ENCODE results near the gene DRAXIN. TPM values are rescaled to one million over a fixed set of nuclear protein-coding genes. Genes with fewer than 3 reads are reported as not detected.

The DRAXIN gene
- polyA plus RNA-seq, 1 of the 3 experiments (the other 2 are of a cell fraction), result 0.97 TPM

GRCh38 chr1:11684070-11684469 is 7.4 kb upstream of the DRAXIN start (continued):
- TF ChIP-seq EP300 (IDR thresholded peaks at IDR 0.05; ENCODE audit: borderline replicate concordance in 1 of 2, low read depth in 1 of 2, low read length in 1 of 2), result peak in 1 of 2 experiments; percentile 84; a peak in 2 of 4 replicates
- TF ChIP-seq YY1 (IDR thresholded peaks at IDR 0.05; ENCODE audit: low read depth), result no peak
- TF ChIP-seq MEF2A (IDR thresholded peaks at IDR 0.05; ENCODE audit: borderline replicate concordance, low read depth), result no peak
- no peak for TF ChIP-seq TAF1 (IDR thresholded peaks at IDR 0.05; ENCODE audit: borderline replicate concordance, low read depth, low read length)
- no peak for TF ChIP-seq USF2 (IDR thresholded peaks at IDR 0.05; ENCODE audit: borderline replicate concordance, low read depth, low read length)

- H3K4me3 ChIP-seq (ENCODE audit: low read depth in 2 of 2, low read length in 1 of 2), result no peak overlapping the region
- DNase-seq, result no peak
- H3K9me2 ChIP-seq, result no peaks in the 10 kb centered on the region
- H3K4me2 ChIP-seq, result no peak overlapping the region
- H3K36me3 ChIP-seq (replicated peaks in 1 of 2; ENCODE audit: control insufficient read depth in 1 of 2, insufficient read depth in 2 of 2, low read length in 1 of 2), result no peaks in the 10 kb centered on the region
- peaks cover 11% of the 10 kb centered on the region for H3F3A ChIP-seq (replicated peaks; ENCODE audit: insufficient read depth)
- no peaks in the 10 kb centered on the region for H4K20me1 ChIP-seq (ENCODE audit: insufficient read depth)
- no peak overlapping the region for H2AFZ ChIP-seq (ENCODE audit: low read depth)
- H3K27ac ChIP-seq (ENCODE audit: low read depth in 2 of 2, low read length in 1 of 2), result no peak overlapping the region
- no peak overlapping the region for H3K9ac ChIP-seq
- ChIA-PET CTCF (interaction anchor here (1.0 to 7.5 kb wide), 9 partner anchors 8 to 39 kb away, joined by 3 to 51 read pairs (median 4); partner anchors contain the start of gene FBXO6), POLR2A (interaction anchor here (0.6 kb wide), 1 partner anchor 35 kb away, joined by 3 read pairs; no protein-coding TSS in a partner anchor)
- peaks cover 2% of the 10 kb centered on the region; the same call in 1 of the 2 replicates for H3K79me2 ChIP-seq (ENCODE audit: insufficient read depth)
- peaks cover 3% of the 10 kb centered on the region; the same call in 1 of the 2 replicates for H3K27me3 ChIP-seq (ENCODE audit: insufficient read depth)
- peaks cover 15 to 18% of the 10 kb centered on the region in 2 experiments; a peak in 2 of 4 replicates for H3K4me1 ChIP-seq (ENCODE audit: control insufficient read depth in 1 of 2, insufficient read depth in 2 of 2, low read depth in 1 of 2, low read length in 1 of 2)
- H3K9me3 ChIP-seq, result no peaks in the 10 kb centered on the region
- 74% methylated on average over 6 of the region's 7 CpGs for WGBS (ENCODE audit: low lambda C conversion rate)
- no peak for TF ChIP-seq YY1 (IDR thresholded peaks at IDR 0.05; ENCODE audit: low read depth)
- no peak for TF ChIP-seq MXI1 (IDR thresholded peaks at IDR 0.05; ENCODE audit: low read depth, low read length)
- TF ChIP-seq, protein P1, sequence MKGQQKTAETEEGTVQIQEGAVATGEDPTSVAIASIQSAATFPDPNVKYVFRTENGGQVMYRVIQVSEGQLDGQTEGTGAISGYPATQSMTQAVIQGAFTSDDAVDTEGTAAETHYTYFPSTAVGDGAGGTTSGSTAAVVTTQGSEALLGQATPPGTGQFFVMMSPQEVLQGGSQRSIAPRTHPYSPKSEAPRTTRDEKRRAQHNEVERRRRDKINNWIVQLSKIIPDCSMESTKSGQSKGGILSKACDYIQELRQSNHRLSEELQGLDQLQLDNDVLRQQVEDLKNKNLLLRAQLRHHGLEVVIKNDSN (IDR thresholded peaks at IDR 0.05; ENCODE audit: borderline replicate concordance, low read depth), result no peak
- TF ChIP-seq, protein P2, sequence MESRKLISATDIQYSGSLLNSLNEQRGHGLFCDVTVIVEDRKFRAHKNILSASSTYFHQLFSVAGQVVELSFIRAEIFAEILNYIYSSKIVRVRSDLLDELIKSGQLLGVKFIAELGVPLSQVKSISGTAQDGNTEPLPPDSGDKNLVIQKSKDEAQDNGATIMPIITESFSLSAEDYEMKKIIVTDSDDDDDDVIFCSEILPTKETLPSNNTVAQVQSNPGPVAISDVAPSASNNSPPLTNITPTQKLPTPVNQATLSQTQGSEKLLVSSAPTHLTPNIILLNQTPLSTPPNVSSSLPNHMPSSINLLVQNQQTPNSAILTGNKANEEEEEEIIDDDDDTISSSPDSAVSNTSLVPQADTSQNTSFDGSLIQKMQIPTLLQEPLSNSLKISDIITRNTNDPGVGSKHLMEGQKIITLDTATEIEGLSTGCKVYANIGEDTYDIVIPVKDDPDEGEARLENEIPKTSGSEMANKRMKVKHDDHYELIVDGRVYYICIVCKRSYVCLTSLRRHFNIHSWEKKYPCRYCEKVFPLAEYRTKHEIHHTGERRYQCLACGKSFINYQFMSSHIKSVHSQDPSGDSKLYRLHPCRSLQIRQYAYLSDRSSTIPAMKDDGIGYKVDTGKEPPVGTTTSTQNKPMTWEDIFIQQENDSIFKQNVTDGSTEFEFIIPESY (IDR thresholded peaks at IDR 0.05; ENCODE audit: borderline replicate concordance, low read depth), result no peak
- no peak for TF ChIP-seq JUND (IDR thresholded peaks at IDR 0.05)
- TF ChIP-seq, protein P3, sequence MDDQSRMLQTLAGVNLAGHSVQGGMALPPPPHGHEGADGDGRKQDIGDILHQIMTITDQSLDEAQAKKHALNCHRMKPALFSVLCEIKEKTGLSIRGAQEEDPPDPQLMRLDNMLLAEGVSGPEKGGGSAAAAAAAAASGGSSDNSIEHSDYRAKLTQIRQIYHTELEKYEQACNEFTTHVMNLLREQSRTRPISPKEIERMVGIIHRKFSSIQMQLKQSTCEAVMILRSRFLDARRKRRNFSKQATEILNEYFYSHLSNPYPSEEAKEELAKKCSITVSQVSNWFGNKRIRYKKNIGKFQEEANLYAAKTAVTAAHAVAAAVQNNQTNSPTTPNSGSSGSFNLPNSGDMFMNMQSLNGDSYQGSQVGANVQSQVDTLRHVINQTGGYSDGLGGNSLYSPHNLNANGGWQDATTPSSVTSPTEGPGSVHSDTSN (IDR thresholded peaks at IDR 0.05), result no peak
- TF ChIP-seq FOSL2 (IDR thresholded peaks at IDR 0.05; ENCODE audit: borderline replicate concordance, low read depth), result no peak
- TF ChIP-seq EP300 (IDR thresholded peaks at IDR 0.05; ENCODE audit: borderline replicate concordance in 1 of 2, low read depth in 1 of 2, low read length in 1 of 2), result no peak
These were observed 6.2 kb upstream of the DRAXIN start for GRCh38 chr1:11685210-11685752.

Data from SK-N-SH (cell line).